ENCODE measurements around the gene C11orf97.
"Not testable (repeated sequence)": the region's sequence is repeated elsewhere in the genome, so short reads cannot be mapped to it uniquely, and the experiment has no call there.

Gene C11orf97

DNA sequence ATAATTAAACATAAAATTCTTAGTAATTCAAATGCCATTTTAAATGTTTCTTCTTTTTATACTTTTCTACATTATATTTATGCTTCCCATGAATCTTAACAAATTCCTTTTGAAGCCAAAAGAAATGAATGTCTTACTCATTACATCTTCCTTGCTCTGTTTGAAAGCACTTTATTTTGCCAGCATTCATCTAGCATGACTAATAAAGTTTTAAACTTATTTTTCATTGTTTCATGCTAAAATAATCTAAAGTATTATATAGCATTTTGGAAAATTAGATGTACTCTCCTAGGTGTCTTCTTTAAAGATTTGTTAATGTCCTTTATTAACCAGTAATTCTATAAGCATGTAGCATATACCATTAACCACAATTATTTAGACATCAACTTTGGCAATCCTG lies 45.2 kb downstream of the C11orf97 start:
- no peak for DNase-seq (ENCODE audit: low read depth in 3 of 3, low spot score in 1 of 3)

DNA sequence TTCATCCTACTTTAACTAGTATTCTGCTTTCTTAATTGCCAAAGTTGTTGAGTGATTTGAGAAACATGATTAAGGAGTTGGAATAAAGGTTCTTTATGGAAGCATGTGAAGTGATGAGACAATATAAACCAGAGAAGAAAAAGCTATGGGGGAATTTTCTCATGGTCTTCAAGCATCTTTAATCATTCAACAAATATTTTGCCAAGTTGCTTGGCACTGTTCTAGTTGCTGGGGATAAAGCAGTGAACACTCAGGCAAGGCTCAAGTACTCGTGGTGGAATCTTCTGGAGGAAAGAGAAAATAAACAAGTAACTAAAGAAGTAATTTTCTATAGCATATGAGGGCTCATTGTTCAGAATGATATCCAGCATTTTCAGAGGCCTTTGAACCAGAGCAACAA lies 45.7 kb downstream of the C11orf97 start:
- no peak for DNase-seq (ENCODE audit: low read depth in 3 of 3, low spot score in 1 of 3)

GRCh38 chr11:94558468-94558867 lies 46.2 kb downstream of the C11orf97 start:
- no peak for DNase-seq (ENCODE audit: low read depth in 3 of 3, low spot score in 1 of 3)

DNA sequence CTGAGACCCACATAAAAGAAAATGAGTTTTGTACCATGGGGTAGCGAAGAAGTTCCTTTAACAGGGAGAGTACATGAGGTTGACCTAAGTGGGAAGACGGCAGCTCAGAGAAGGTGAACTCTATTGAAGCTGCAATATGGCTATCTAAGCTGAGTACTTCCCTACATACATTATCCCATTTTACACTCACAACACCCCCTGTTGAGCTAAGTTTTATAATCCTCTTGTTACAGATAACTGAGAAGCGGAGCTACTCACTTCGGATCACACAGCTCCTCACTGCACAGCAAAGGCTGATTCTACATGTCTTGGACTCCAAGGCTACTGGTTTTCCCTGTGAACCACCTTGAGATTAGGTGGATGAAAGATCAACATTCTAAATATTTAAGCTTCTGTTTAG lies 46.7 kb downstream of the C11orf97 start:
- no peak for DNase-seq (ENCODE audit: low read depth in 3 of 3, low spot score in 1 of 3)

GRCh38 chr11:94559361-94559760 lies 47.1 kb downstream of the C11orf97 start:
- no peak for DNase-seq (ENCODE audit: low read depth in 3 of 3, low spot score in 1 of 3)

DNA sequence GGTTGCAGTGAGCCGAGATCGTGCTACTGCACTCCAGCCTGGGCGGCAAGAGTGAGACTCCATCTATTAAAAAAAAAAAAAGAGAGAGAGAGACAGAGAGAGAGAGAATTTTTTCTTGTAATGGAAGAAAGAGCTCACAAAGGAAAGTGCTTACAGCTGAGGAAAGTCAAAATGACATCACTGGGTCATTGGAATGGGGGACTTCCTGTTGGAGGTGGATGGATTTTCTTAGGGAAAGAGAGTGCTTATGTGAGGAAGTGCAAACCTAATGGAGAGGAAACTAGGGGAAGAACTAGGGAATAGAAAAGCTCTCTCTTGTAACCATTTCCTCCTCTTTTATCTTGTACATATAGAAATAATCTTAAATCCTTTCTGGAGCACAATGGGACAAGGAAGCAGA lies 48.6 kb downstream of the C11orf97 start:
- DNase-seq (ENCODE audit: low read depth in 3 of 3, low spot score in 1 of 3): no peak

- DNase-seq (ENCODE audit: low read depth in 3 of 3, low spot score in 1 of 3): no peak
These were observed 51.1 kb downstream of the C11orf97 start for GRCh38 chr11:94563176-94563847.

GRCh38 chr11:94563848-94564467 lies 51.7 kb downstream of the C11orf97 start:
- no peak for DNase-seq (ENCODE audit: low read depth in 3 of 3, low spot score in 1 of 3)

DNA sequence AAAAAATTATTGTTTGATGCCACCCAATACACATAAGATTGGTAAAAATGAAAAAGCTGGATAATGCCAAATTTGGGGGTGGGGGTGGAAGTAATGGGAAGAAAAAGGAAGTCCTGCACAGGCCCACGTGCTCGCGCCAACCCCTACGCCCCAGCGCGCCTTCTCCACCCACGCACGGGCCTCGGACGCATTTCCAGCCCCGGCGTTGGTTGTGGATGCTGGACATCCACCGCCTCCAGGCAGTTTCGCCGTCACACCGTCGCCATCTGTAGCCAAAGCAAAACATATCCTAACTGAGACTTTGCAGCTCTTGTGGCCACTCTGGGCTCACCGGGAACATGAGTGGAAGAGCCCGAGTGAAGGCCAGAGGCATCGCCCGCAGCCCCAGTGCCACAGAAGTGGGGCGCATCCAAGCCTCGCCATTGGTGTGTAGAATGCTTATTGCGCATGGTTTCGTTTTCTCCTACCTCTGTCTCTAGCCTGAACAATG lies 55.0 kb downstream of the C11orf97 start, which contains the start of gene PIWIL4:
Gene PIWIL4, plus strand, starts transcription at position 188 of the 490 bp plus-strand sequence. Its CDS starts 151 bp downstream, at position 339.
- no peak for DNase-seq (ENCODE audit: low read depth in 3 of 3, low spot score in 1 of 3)

GRCh38 chr11:94568200-94568599 lies 55.9 kb downstream of the C11orf97 start:
- no peak for DNase-seq (ENCODE audit: low read depth in 3 of 3, low spot score in 1 of 3)

DNA sequence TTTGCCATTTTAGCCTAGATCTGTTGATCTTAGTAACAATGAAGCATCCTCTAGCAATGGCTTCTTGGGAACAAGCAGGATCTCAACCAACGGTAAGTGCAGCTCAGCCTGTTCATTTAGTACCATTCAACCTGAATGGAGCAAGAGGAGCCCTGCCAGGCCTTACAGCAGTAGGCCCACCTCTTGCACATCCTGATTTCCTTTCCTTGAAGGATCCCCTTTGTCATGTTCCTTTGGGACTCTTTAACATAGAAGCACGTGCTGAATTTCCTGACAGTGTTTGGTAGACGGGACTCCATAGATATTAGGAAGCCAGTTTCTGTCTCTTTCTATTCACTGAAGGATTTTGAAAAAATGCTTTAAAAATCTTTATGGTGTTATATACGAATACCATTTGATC lies 56.5 kb downstream of the C11orf97 start:
- no peak for DNase-seq (ENCODE audit: low read depth in 3 of 3, low spot score in 1 of 3)

DNA sequence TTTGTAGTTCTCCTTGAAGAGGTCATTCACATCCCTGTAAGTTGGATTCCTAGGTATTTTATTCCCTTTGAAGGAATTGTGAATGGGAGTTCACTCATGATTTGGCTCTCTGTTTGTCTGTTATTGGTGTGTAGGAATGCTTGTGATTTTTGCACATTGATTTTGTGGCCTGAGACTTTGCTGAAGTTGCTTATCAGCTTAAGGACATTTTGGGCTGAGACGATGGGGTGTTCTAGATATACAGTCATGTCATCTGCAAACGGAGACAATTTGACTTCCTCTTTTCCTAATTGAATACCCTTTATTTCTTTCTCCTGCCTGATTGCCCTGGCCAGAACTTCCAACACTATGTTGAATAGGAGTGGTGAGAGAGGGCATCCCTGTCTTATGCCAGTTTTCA lies 60.7 kb downstream of the C11orf97 start:
- not testable (repeated sequence) for DNase-seq (ENCODE audit: low read depth in 3 of 3, low spot score in 1 of 3)

- no peak for DNase-seq (ENCODE audit: low read depth in 3 of 3, low spot score in 1 of 3)
These were observed 62.1 kb downstream of the C11orf97 start for GRCh38 chr11:94574193-94574961.

DNA sequence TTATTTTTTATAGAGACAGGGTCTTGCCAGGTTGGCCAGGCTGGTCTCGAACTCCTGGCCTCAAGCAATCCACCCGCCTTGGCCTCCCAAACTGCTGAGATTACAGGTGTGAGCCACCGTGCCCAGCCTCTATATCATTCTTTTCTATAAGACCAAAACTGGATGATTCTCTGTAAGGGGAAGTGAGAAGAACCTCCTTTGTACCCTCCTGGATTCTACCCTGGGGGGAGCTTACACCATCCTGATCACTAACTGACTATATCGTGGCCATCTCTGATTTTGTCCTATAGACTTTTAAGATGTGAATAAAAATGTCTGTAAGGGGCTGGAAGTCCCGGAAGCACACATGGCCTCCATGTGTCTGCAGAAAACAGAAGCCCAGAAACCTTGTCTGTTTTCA lies 64.0 kb downstream of the C11orf97 start:
- no peak for DNase-seq (ENCODE audit: low read depth in 3 of 3, low spot score in 1 of 3)

GRCh38 chr11:94577841-94578240 lies 65.6 kb downstream of the C11orf97 start:
- no peak for DNase-seq (ENCODE audit: low read depth in 3 of 3, low spot score in 1 of 3)

All from stimulated activated CD4-positive, alpha-beta T cell treated with anti-CD3 and anti-CD28 coated beads, TNF-alpha, amount 100 ng/mL, for 1 hour (primary cell).